Mesendoderm (in vitro differentiated cells): ENCODE data around the gene TTBK2.
"Not testable (repeated sequence)": the region's sequence is repeated elsewhere in the genome, so short reads cannot be mapped to it uniquely, and the experiment has no call there.

Source experiments
- DNase-seq: peaks from one replicate; pipeline ENCODE4 v3.0.0; 2013
- H2AK5ac ChIP-seq: 2 replicates; pipeline ENCODE4 v1.6.1; 2013; ENCODE audit warnings: low read length, inconsistent platforms
- H2BK120ac ChIP-seq: 2 replicates; pipeline ENCODE4 v1.6.1; 2013; ENCODE audit warnings: low read depth, mild to moderate bottlenecking, low read length, moderate library complexity, mixed read lengths
- H2BK15ac ChIP-seq: replicated peaks from 2 replicates; pipeline ENCODE4 v1.6.1; 2013; ENCODE audit warnings: low read depth, mild to moderate bottlenecking, moderate library complexity
- H2BK5ac ChIP-seq: 2 replicates; pipeline ENCODE4 v1.6.1; 2013; ENCODE audit warnings: low read length, inconsistent platforms
- H3K18ac ChIP-seq: 2 replicates; pipeline ENCODE4 v1.6.1; 2013; ENCODE audit warnings: mild to moderate bottlenecking, low read length, mixed read lengths
- H3K23ac ChIP-seq: one replicate; pipeline ENCODE4 v1.6.1; 2013; ENCODE audit warnings: low read length
- H3K27ac ChIP-seq: 2 replicates; pipeline ENCODE4 v1.5.1; 2013; ENCODE audit warnings: low read depth, mild to moderate bottlenecking, inconsistent platforms, low read length, moderate library complexity
- H3K27me3 ChIP-seq: 2 replicates; pipeline ENCODE4 v1.6.1; 2013; ENCODE audit warnings: low read length, control low read depth, mild to moderate bottlenecking, inconsistent platforms; ENCODE audit not compliant: insufficient read depth, poor library complexity
- H3K36me3 ChIP-seq: 2 replicates; pipeline ENCODE4 v1.6.1; 2013; ENCODE audit warnings: low read length, inconsistent platforms; ENCODE audit not compliant: control insufficient read depth, insufficient read depth
- H3K4ac ChIP-seq: one replicate; pipeline ENCODE4 v1.6.1; 2013; ENCODE audit warnings: low read depth, mild to moderate bottlenecking, low read length, moderate library complexity
- H3K4me1 ChIP-seq: 2 replicates; pipeline ENCODE4 v1.6.1; 2013; ENCODE audit warnings: low read depth, low read length, inconsistent platforms; ENCODE audit not compliant: control insufficient read depth
- H3K4me2 ChIP-seq: 2 replicates; pipeline ENCODE4 v1.6.1; 2013; ENCODE audit warnings: low read length
- H3K4me3 ChIP-seq: 2 replicates; pipeline ENCODE4 v1.5.1; 2013; ENCODE audit warnings: mild to moderate bottlenecking, low read length
- H3K56ac ChIP-seq: one replicate; pipeline ENCODE4 v1.6.1; 2013; ENCODE audit warnings: low read length
- H3K79me1 ChIP-seq: 2 replicates; pipeline ENCODE4 v1.6.1; 2013; ENCODE audit warnings: low read length, inconsistent platforms
- H3K79me2 ChIP-seq: 2 replicates; pipeline ENCODE4 v1.6.1; 2013; ENCODE audit warnings: mild to moderate bottlenecking, low read length; ENCODE audit not compliant: control insufficient read depth, insufficient read depth
- H3K9ac ChIP-seq: 2 replicates; pipeline ENCODE4 v1.6.1; 2013; ENCODE audit warnings: low read length, inconsistent platforms
- H4K5ac ChIP-seq: one replicate; pipeline ENCODE4 v1.6.1; 2013; ENCODE audit warnings: low read length
- H4K8ac ChIP-seq: one replicate; pipeline ENCODE4 v1.6.1; 2013; ENCODE audit warnings: low read depth, mild to moderate bottlenecking, control low read depth, low read length, moderate library complexity
- WGBS: extraction: QIAGEN DNeasy Blood & Tissue Kit; methylation state at CpG from one replicate; pipeline ENCODE4 v1.1.7; 2013; ENCODE audit warnings: low lambda C conversion rate, missing lambda C conversion rate; ENCODE audit not compliant: insufficient coverage; ENCODE audit errors: extremely low coverage; 5-methylcytosine and 5-hydroxymethylcytosine counted together

TTBK2 gene

GRCh38 chr15:42766109-42766508, 154.5 kb downstream of the TTBK2 start:
- H3K79me2 ChIP-seq, H3K18ac ChIP-seq, H3K36me3 ChIP-seq, H2BK5ac ChIP-seq, H2BK15ac ChIP-seq, H3K27me3 ChIP-seq, H3K79me1 ChIP-seq, H3K4ac ChIP-seq, H3K4me1 ChIP-seq, H4K8ac ChIP-seq, H3K9ac ChIP-seq, H4K5ac ChIP-seq, H3K4me3 ChIP-seq, H3K27ac ChIP-seq, H2AK5ac ChIP-seq, H3K56ac ChIP-seq, H3K4me2 ChIP-seq, H3K23ac ChIP-seq, DNase-seq, H2BK120ac ChIP-seq: not testable (repeated sequence)
- no CpG with 5 or more reads among the region's 4 CpGs for WGBS

- not testable (repeated sequence) for H3K27me3 ChIP-seq, H3K23ac ChIP-seq, H3K4ac ChIP-seq, H3K36me3 ChIP-seq, H3K9ac ChIP-seq, H2BK5ac ChIP-seq, H3K56ac ChIP-seq, H3K4me3 ChIP-seq, DNase-seq, H3K79me1 ChIP-seq, H3K18ac ChIP-seq, H4K5ac ChIP-seq, H2BK15ac ChIP-seq, H3K4me1 ChIP-seq, H3K4me2 ChIP-seq, H2BK120ac ChIP-seq, H4K8ac ChIP-seq, H3K79me2 ChIP-seq, H3K27ac ChIP-seq, H2AK5ac ChIP-seq
- no CpG with 5 or more reads among the region's 16 CpGs for WGBS
Observed at GRCh38 chr15:42764154-42764731, 156.3 kb downstream of the TTBK2 start.

GRCh38 chr15:42761813-42762212, 158.8 kb downstream of the TTBK2 start:
- H3K4ac ChIP-seq, H4K5ac ChIP-seq, H2BK120ac ChIP-seq, H3K27me3 ChIP-seq, DNase-seq, H3K36me3 ChIP-seq, H3K23ac ChIP-seq, H3K79me1 ChIP-seq, H3K4me1 ChIP-seq, H2BK15ac ChIP-seq, H3K4me2 ChIP-seq, H3K56ac ChIP-seq, H3K9ac ChIP-seq, H4K8ac ChIP-seq, H3K27ac ChIP-seq, H3K18ac ChIP-seq, H2BK5ac ChIP-seq, H2AK5ac ChIP-seq, H3K79me2 ChIP-seq, H3K4me3 ChIP-seq: not testable (repeated sequence)
- no CpG with 5 or more reads among the region's 2 CpGs for WGBS

- WGBS = no CpG with 5 or more reads among the region's 1 CpG
- no peaks in the 10 kb centered on the region for H3K27me3 ChIP-seq
Observed at GRCh38 chr15:42760759-42761158, 159.8 kb downstream of the TTBK2 start.

GRCh38 chr15:42759093-42759492, 161.5 kb downstream of the TTBK2 start:
- Histone ChIP-seq H3K4ac (no peak overlapping the region), H2AK5ac (no peak overlapping the region), H3K27me3 (no peaks in the 10 kb centered on the region), H3K27ac (no peak overlapping the region), H2BK120ac (no peak overlapping the region), H4K5ac (no peak overlapping the region), H3K18ac (no peak overlapping the region), H3K79me1 (peaks cover 2% of the 10 kb centered on the region), H3K9ac (no peak overlapping the region), H3K4me3 (no peak overlapping the region), H3K23ac (no peak overlapping the region), H4K8ac (no peak overlapping the region), H3K79me2 (no peaks in the 10 kb centered on the region), H2BK15ac (no peak overlapping the region), H3K36me3 (no peaks in the 10 kb centered on the region), H3K4me2 (no peak overlapping the region), H2BK5ac (no peak overlapping the region), H3K56ac (no peak overlapping the region), H3K4me1 (no peaks in the 10 kb centered on the region)
- DNase-seq = no peak
- WGBS = no CpG with 5 or more reads among the region's 2 CpGs

More at GRCh38 chr15:42760759-42761158, 159.8 kb downstream of the TTBK2 start:
- Histone ChIP-seq H3K4me2 (no peak overlapping the region), H3K4me3 (no peak overlapping the region), H3K4ac (no peak overlapping the region), H3K23ac (no peak overlapping the region), H3K36me3 (no peaks in the 10 kb centered on the region), H3K56ac (no peak overlapping the region), H2AK5ac (no peak overlapping the region), H3K79me1 (peaks cover 2% of the 10 kb centered on the region), H3K79me2 (no peaks in the 10 kb centered on the region), H3K18ac (no peak overlapping the region), H3K27ac (no peak overlapping the region), H2BK120ac (no peak overlapping the region), H3K4me1 (no peaks in the 10 kb centered on the region), H2BK15ac (no peak overlapping the region), H2BK5ac (no peak overlapping the region), H4K8ac (no peak overlapping the region), H4K5ac (no peak overlapping the region), H3K9ac (no peak overlapping the region)
- no peak for DNase-seq

GRCh38 chr15:42750306-42750705, 170.3 kb downstream of the TTBK2 start:
- Histone ChIP-seq H3K36me3 (no peaks in the 10 kb centered on the region), H2BK120ac (no peak overlapping the region), H4K5ac (no peak overlapping the region), H3K4me3 (no peak overlapping the region), H4K8ac (no peak overlapping the region), H3K27ac (no peak overlapping the region), H3K4me2 (no peak overlapping the region), H3K79me2 (no peaks in the 10 kb centered on the region), H3K4ac (no peak overlapping the region), H2BK5ac (no peak overlapping the region), H3K18ac (no peak overlapping the region), H2AK5ac (no peak overlapping the region), H3K9ac (no peak overlapping the region), H3K23ac (no peak overlapping the region), H3K27me3 (no peaks in the 10 kb centered on the region), H2BK15ac (no peak overlapping the region), H3K79me1 (no peaks in the 10 kb centered on the region), H3K4me1 (no peaks in the 10 kb centered on the region), H3K56ac (no peak overlapping the region)
- no CpG with 5 or more reads among the region's 2 CpGs for WGBS
- DNase-seq = no peak
